T follicular helper cell (primary cell): ENCODE data around the gene ERBB4.
"Not testable (repeated sequence)": the region's sequence is repeated elsewhere in the genome, so short reads cannot be mapped to it uniquely, and the experiment has no call there.

Experiments
- DNase-seq: peaks from one replicate; pipeline ENCODE4 v3.0.0-alpha.2; 2020; ENCODE audit warnings: low read depth

ERBB4 gene

DNA sequence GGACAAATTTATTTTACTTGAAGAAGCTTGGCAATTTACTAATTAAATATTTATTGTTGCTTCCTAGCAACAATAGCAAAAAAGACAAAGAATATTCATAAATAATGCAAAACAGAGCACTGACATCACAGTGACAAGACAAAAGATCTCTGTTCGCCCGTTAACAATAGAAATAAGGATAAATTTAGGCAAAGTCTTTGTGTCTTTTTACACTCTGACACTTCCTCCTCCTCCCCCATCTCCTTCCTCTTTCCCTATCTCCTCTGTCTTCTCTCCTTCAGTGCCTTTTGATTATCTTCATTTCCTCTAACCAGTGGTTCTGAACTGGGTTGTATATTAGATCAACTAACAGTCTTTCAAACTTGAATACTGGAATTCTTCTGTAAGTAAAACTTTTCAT, 808.4 kb downstream of the ERBB4 start:
- no peak for DNase-seq

DNA sequence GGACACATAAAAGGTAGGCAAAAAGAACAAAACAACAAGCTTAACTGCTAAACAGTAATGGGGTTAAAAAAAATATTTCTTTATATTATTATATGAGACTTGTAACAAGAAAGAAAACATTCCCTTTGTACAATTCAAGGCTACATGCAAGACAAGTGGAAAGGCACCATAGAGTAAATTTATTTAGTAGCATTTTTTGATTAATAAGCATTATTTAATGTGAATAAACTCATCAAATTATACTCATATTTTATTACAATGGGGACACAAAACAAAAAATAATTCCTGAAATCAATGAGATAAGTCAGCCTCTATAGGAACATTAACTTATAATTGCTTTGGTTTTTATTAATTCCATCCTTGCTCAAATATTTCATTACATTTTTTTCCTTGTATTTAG, 809.2 kb downstream of the ERBB4 start:
- no peak for DNase-seq

DNA sequence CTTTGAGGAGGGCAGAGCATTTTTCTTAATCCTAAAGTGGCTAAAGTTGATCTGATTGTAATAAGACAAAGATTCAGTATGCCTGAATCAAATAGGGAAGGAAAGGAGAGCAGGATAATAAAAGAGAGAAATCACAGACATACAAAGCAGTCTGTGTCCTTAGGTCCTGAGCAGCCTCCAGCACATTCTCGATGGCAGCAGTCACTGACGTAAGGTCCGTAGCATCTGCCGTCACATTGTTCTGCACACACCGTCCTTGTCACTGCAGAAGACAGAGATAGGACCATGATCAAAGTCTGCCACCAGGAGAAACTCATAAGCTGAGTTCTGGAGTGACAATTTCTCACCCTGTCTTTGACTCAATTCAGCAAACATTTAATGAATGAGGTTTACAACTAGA, 813.7 kb downstream of the ERBB4 start:
- no peak for DNase-seq

DNA sequence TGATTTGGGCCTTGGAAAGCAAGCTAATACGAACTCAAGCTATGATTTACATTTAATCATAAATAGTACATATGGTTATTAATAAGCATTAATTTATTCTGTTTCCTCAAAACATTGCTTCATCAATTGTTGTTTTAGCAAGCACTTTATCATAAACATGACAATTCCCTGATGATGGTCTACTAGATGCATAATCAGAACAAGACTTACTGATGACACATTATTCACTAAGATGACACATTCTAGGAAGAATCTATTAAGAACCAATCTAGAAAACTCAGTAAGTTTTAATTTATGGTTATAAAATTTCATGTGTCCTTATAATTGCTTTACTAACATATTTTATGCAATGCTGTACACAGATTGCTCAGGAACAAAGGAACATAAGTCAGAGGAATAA, 815.2 kb downstream of the ERBB4 start:
- no peak for DNase-seq

DNA sequence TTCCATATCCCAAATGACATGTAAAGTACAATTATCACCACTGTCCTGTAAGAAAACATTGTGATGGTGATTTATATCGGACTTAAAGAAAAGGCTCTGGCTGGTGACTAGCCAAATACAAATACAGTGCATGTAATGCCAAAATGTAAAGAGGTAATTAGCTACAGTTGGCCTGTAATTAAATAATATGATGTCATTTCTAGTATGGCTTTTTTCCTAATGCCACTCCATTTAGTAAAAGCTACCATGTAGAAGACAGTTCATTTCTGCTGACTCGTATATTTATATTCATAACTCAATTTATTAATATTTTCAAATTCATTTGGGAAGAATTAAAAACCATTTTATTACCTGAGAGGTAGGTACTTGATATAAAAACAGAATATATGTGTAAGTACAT, 815.7 kb downstream of the ERBB4 start:
- DNase-seq: no peak

DNA sequence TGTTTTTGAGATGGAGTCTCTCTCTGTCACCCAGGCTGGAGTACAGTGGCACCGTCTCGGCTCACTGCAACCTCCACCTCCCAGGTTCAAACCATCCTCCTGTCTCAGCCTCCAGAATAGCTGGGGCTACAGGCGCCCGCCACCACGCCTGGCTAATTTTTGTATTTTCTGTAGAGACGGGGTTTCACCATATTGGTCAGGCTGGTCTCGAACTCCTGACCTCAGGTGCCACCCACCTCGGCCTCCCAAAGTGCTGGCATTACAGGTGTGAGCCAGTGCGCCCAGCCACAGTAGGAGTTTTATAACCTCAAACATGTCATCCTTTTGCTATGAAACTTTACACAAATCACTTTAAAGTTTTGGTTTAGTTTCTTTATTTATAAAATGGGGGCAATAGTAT, 816.7 kb downstream of the ERBB4 start:
- not testable (repeated sequence) for DNase-seq

DNA sequence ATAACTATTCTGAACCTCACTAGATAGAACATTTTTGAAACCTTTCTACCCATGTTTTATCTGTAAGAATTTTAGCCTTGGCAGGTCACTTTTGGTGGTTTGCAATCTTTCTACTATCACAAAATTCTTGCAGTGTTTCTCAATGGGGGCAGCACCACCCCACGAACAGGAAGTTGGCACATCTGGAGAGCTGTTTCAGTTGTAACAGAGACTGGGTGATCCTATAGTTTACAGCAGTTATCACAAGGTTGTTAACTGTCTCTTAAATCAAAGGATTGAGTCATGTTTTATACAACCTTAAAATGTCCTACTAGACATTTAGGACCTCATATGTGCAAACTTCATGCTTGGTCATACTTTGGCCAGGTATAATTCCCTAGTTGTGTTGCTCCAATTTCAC, 829.2 kb downstream of the ERBB4 start:
- DNase-seq: no peak

DNA sequence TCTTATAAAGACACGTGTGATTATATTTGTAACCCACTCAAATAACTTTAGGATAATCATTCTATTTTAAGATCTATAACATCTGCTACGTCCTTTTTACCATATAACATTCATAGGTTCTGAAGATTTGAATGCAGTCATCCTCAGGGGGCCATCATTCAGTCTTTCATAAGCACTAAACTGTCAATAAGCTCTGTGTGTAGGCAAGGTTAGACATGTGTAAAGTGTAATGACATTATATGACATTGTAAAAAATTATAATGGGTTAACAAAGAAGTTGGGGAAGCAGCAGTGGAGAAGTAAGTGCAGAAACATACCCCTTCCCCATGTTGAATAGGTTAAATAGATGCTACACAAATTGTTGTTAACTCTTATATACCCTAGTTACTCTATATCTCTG, 845.9 kb downstream of the ERBB4 start:
- no peak for DNase-seq

DNA sequence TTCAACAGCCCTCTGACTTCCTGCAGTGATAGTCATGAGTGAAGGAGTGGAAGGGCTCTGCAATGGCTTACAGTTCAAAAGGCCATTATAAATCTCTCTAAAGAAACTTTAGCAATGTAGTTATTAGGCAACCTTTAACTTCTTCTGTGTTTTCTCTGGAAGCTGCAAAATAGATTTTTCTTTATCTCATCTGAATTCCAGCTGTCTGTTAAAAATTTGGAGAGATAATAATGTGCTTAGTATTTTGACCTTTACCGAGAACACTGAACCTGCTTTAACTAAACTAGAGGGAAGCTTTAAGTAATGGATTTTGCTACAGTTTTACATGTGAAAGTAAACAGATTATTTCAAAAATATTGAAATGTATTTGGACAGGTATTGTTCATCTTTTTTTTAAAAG, 847.9 kb downstream of the ERBB4 start:
- no peak for DNase-seq

DNA sequence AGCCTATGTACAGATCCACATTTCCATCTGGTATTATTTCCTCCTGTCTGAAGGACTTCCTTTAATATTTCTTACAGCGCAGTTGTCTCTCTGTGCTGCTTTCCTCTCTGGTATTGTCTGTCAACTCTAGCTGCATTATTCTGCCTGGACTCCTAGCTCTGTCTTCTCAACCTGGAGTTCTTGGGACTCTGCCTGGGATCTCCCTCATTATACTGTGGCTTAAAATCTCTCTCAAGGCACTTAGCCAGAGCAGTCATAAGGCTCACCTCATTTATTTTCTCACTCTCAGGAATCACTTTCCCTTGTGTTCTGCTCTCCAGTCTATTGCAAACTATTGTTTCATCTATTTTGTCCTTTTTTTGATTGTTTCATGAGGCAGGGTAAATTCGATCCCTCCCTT, 850.4 kb downstream of the ERBB4 start:
- no peak for DNase-seq

DNA sequence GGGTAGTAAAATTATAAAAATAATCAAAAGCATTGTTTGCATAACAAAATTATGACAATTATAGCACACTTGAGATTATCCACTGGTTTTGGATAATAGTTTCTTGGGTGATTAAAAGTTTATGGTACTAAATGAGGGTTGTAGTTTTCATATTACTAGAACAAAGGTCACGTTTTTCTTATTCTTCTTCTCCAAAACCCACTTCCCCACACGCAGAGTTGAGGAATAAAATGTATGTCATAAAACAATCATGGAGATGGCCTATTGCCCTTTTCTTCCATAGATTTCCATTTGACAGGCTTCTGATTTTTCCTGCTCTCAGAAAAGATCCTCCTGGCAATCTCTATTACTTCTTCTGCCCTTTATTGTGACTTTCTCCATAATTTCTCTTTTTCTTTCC, 863.9 kb downstream of the ERBB4 start:
- no peak for DNase-seq

DNA sequence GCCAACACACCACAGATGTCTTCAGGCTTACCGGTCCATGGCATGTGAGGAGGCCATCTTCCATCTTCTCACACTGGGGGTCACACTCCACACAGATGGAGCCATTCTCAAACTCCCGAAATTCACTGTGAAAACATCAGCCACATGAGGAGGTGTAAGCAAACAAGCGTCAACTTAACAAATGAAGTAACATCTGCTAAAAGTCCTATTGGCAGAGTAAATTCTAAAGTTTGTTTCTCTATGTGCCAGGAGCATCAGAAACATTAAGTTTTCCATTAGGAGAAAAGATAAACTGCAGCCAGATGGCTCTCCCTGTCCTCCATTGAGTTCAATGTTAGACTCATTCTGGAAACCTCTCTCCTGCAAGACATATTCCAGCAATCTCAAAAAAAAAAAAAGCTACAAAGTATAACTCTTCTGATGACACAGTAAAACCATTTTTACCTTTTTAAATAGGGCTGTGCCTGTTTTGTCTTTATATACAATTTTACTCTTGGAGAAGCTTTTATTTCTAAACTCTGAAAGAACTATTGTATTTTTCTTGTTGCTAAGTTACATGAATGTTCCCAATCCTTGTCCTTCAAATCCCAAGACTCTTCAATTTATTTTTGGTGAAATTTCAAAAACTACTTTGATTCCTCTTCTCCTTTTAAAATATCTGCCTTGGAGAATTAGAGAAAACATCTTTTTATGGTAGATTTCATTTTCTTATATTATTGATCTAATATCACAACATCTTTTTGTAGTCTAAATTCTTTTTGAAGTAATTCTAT, 865.3 kb downstream of the ERBB4 start:
- no peak for DNase-seq

DNA sequence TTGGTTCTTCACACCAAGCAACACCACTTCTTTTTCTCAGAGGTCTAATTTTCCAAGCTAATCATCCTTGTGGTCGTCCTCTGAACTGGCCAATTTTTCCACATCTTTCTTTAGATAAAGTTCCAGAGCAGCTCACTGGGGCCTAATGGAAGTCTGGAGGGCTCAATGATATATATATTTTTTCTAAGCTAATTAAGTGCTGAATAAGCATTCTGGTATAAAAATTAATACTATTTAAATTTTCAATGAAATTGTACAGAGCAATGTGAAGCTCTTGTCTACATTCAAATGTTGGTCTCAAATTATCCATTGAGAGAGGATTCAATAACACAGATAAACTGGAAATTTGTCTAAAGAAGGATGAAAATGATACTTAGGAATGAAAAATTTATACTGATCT, 866.6 kb downstream of the ERBB4 start:
- DNase-seq: no peak

DNA sequence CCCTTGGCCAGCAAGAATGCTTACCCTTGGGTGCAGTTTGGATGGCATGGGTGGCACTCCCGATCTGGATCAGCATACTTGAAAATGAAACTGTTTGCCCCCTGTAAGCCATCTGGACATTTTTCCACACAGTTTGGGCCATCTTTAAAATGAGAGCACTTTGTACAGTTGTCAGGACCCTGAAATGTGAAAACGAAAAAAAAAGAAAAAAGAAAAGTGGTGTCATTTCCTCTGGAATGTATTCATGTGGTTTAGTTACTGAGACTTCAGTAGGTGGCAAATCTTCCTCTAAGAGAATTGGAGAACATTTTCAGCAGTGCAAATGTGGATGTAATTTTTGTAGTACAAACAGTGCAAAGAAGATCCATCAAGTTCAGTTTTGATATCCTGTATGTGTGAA, 873.3 kb downstream of the ERBB4 start:
- no peak for DNase-seq

DNA sequence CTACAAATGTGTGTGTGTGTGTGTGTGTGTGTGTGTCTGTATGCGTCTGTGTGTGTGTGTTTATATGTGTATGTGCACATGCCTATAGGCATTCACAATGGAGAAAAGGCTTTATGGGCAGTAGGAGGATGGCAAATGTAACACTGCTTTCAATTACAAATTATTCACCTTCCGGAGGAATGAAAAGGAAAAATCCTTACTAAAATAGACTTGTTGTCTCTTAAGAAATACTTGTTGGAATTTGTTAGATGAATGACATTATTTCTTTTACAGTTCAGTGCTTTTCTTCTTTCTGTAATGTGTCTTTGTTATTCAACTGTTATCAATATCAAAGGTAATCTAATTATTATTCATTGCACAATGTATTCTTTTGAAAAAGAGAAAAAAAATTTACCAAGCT, 874.3 kb downstream of the ERBB4 start:
- DNase-seq: no peak

DNA sequence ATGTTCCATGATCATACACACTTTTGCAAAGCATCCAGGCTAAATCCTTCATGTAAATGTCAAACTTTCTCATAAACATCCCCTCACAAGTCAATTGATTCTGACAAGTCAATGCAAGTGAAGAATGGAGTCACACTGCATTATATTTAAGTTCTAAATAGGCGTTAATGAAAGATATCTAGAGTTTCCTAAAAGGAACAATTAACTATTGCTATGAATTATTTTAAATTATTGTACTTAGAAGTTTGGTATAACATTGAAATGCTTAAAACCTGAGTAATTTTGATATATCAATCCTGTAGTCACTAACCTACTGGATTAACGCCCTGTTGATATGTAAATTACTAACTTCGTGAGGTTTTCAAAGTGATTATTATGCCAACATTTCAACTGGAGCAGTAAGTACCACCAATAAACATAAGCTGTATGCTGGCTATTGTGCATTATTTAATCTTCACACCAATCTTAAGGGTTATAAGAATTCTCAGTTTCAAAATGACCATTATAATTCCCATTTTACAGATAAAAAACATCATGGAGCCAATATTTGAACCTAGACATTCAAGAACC, 884.3 kb downstream of the ERBB4 start:
- DNase-seq: no peak

DNA sequence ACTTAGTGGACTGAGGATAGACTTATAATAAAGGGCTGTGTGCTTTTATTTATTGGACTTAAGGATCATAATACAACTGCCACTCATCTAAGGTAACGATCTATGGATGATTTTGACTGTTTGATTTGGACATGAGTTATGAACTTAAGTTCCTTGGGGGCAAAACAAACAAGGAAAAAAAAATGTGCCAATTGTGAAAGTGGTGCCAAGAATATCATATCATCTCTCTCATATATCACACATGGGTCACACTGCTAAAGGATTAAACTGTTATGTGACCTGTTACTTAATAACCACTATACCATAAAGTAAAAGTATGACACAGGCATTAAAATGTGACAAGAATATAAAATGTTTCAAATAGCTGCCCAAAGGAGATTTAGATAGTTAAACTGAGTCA, 886.3 kb downstream of the ERBB4 start:
- no peak for DNase-seq

DNA sequence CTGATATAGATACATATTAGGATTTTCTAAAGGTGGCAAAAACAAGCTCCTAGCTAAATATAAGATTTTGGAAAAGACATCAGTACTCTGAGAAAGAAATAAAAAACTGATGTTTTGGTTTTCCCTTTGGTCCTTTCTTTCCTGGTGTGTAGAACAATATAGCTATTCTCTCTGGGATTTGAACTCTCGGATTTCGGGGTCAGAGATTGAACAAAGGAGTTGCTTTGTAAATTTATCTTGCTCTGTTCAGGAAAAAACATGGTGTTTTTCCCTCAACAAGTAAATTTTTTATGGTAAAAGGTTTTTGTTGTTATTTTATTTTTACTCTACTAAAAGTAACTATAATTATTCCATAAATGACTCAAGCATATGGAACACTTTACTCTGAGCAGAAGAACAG, 889.3 kb downstream of the ERBB4 start:
- DNase-seq: no peak

DNA sequence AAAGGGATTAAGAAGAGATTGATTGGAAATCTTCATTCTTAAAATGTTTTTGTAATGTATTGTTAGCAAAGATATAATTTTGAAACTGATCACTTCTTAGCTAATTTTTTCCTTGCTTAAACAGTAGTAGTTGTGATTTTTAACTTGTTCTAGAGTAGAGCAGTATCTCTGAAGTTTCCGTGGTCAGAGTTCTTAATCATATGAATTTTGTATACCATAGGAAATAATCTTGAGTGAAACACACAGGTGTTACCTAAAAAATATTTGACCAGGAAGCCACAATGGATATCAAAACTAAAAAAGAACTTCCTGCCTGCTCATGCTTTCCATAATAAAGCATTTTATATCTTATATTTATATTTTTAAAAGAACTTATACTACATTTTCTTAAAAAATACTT, 907.1 kb downstream of the ERBB4 start:
- no peak for DNase-seq

DNA sequence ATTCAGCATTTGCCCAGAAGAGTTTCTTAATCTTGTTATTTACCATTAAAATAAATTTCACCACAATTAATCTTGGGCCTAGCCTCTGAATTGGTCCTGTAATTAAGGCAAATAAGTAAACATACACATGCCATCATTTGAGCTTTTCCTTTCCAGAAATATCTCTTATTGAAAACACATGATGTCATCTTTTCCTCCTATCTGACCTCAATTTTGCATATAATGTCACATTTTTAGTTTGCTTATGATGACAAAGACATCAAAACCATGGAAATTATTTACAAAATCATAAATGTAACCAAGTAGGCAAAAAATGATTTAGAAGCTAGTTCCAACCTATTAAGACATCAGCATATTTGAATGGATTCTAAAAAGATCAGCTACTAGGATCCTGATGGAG, 915.5 kb downstream of the ERBB4 start:
- DNase-seq: no peak

DNA sequence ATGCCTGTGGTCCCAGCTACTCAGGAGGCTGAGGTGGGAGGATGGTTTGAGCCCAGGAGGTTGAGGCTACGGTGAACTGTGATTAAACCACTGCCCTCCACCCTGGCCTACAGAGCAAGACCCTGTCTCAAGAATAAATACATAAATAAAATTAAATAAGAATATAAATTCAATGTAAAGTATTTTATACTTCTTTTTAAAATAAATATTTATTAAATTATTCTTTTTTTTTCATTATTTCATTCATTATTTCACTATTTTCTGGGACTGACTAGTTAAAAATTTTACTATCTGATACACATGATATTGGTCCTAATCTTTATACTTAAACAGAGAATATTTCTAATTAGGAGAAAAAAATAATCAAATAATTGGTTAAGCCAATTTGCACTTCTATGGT, 917.6 kb downstream of the ERBB4 start:
- DNase-seq: no peak

DNA sequence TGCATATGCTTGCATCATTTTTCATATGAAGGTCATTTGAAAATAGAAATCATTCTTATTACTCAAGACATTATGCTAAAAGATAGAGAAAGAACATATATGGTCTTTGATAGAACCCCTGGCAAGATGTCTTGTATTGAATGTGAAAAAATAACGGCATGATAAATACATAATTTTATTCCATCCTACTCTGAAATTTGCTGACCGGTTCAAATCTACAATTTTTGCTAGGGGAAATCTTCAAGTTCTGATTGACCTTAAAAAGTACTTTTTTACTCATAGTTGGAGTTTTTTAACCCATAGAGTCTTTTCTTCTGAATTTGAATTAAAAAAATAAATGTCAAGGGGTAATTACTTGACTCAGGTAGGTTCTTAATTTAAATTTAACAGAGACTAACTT, 920.8 kb downstream of the ERBB4 start:
- DNase-seq: no peak

DNA sequence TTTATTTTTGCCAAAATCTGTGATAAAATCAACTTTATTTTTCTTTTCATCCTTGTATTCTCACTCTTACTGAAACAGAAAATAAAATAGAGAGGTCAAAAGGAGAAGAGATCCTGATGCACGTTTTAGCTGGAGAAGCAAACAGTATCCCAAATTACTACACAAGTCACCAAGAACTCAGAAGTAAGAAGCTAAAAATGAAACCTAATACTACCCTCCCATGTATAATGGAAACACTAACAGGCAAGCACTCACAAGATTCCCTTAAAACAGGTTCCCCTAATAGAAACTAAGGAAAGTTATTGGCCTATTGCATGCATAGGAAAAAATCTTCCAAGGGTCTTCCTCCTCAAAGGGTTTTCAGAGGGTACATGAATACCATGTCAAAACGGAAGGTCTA, 927.0 kb downstream of the ERBB4 start:
- no peak for DNase-seq

DNA sequence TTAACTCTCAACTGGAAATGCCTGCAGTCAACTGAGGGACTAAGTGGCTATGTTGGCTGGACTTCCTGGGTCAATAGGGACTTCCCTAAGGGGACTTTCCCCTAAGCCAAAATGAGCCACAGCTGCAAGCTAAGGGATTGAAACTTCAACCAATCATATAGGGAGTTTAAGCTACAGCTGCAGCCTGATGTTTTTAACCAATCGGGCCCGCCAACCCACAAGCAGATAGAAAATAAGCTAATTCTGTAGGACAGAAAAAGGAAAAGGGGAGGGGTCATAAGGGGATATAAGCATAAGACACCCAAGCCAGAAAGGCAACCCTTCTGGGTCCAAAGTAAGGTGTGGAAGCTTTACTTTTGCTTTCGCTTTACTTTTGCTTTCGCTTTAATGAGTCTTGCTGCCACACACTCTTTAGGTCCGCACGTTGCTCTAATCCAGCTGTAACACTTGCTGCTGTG, 927.5 kb downstream of the ERBB4 start:
- no peak for DNase-seq
